HEK293 (cell line): ENCODE data around the gene VWA3B.

Experiments
- BCL11A ChIP-seq: fragments of 450-650 bp; formaldehyde crosslinking; IDR thresholded peaks from 2 replicates; pipeline ENCODE4 v1.5.1; 2016; ENCODE audit warnings: low read depth, missing biosample characterization, missing genetic modification characterization
- CTCF ChIP-seq: fragments of 450-650 bp; formaldehyde crosslinking; IDR thresholded peaks from 2 replicates; pipeline ENCODE4 v1.5.1; 2016; ENCODE audit warnings: missing biosample characterization, missing genetic modification characterization
- SP2 ChIP-seq: fragments of 450-650 bp; formaldehyde crosslinking; IDR thresholded peaks from 2 replicates; pipeline ENCODE4 v1.5.1; 2016; ENCODE audit warnings: missing biosample characterization, missing genetic modification characterization
- ZBTB44 ChIP-seq: fragments of 450-650 bp; IDR thresholded peaks from 2 replicates; pipeline ENCODE4 v1.5.1; 2018; ENCODE audit warnings: missing biosample characterization, mild to moderate bottlenecking, missing genetic modification characterization
- ZNF202 ChIP-seq: fragments of 450-650 bp; formaldehyde crosslinking; IDR thresholded peaks from 2 replicates; pipeline ENCODE4 v1.5.1; 2016; ENCODE audit warnings: missing biosample characterization, missing genetic modification characterization, borderline replicate concordance
- ZNF768 ChIP-seq: fragments of 450-650 bp; formaldehyde crosslinking; IDR thresholded peaks from 2 replicates; pipeline ENCODE4 v1.5.1; 2018; ENCODE audit warnings: missing biosample characterization, mild to moderate bottlenecking, missing genetic modification characterization

GRCh38 chr2:98308068-98308467, 221.1 kb downstream of the VWA3B start:
- TF ChIP-seq ZBTB44 (tag by site-specific recombination) (no peak), CTCF (tag by site-specific recombination) (no peak), ZNF202 (no peak), SP2 (no peak), BCL11A (tag by site-specific recombination) (no peak), ZNF768 (no peak)
